MCF 10A (cell line): ENCODE measurements around the gene ROBO2. TPM values are rescaled to one million over a fixed set of nuclear protein-coding genes. Genes with fewer than 3 reads are reported as not detected.

Experiments
- BruUV-seq: library from RNA; stranded (reverse); fragments of 400-500 nt; replicated peaks from 2 replicates; lab custom pipeline; 2021; lab: Mats Ljungman, UMichigan
- CTCF ChIA-PET: fragments of 300-600 bp; sonication (Branson Sonifier 250); formaldehyde crosslinking; extraction: SDS; loops from one replicate; lab custom pipeline; 2021; ENCODE audit warnings: antibody characterized with exemption, inconsistent platforms; lab: Yijun Ruan, JAX
- POLR2A ChIA-PET: fragments of 300-600, 350-650 bp; sonication (Branson Sonifier 250); formaldehyde crosslinking; extraction: SDS; loops from one replicate; lab custom pipeline; 2020; ENCODE audit warnings: antibody characterized with exemption, inconsistent platforms; lab: Yijun Ruan, JAX
- DNase-seq: peaks from one replicate; pipeline ENCODE4 v3.0.0-alpha.2; 2018; ENCODE audit not compliant: unreplicated experiment
- H3K27ac Mint-ChIP-seq: one replicate; pipeline ENCODE4 v1.8.0; 2022; ENCODE audit warnings: mild to moderate bottlenecking, low read depth, mixed read lengths; ENCODE audit not compliant: unreplicated experiment
- H3K27me3 Mint-ChIP-seq: one replicate; pipeline ENCODE4 v1.8.0; 2022; ENCODE audit warnings: mixed read lengths; ENCODE audit not compliant: insufficient read depth, unreplicated experiment
- H3K36me3 Mint-ChIP-seq: one replicate; pipeline ENCODE4 v1.8.0; 2022; ENCODE audit warnings: mild to moderate bottlenecking, moderate library complexity, mixed read lengths; ENCODE audit not compliant: insufficient read depth, unreplicated experiment
- H3K4me1 Mint-ChIP-seq: one replicate; pipeline ENCODE4 v1.8.0; 2022; ENCODE audit warnings: mixed read lengths; ENCODE audit not compliant: insufficient read depth, unreplicated experiment
- H3K4me3 Mint-ChIP-seq: one replicate; pipeline ENCODE4 v1.8.0; 2022; ENCODE audit warnings: mild to moderate bottlenecking, moderate library complexity, mixed read lengths; ENCODE audit not compliant: unreplicated experiment
- H3K9me3 Mint-ChIP-seq: one replicate; pipeline ENCODE4 v1.8.0; 2022; ENCODE audit warnings: mixed read lengths; ENCODE audit not compliant: unreplicated experiment
- CTCF ChIP-seq: fragments of 200-600 bp; IDR thresholded peaks from one replicate; pipeline ENCODE4 v1.8.0; 2022; ENCODE audit warnings: antibody characterized with exemption, mild to moderate bottlenecking; ENCODE audit not compliant: unreplicated experiment
- intact Hi-C: fragments of 100-400 bp; cut with micrococcal nuclease; formaldehyde crosslinking; loops from 2 replicates; pipeline ENCODE4 v1.14.1; 2022
- total RNA-seq: library from RNA; stranded (reverse); gene quantifications from 2 replicates; pipeline ENCODE4 v1.2.3, GENCODE V29; 2022

The ROBO2 gene
- total RNA-seq, 1 experiment from 2014 or later = not detected

GRCh38 chr3:77376511-77376910, 336.6 kb downstream of the ROBO2 start:
- no peak for TF ChIP-seq CTCF
- DNase-seq = no peak
- peaks cover 8% of the 10 kb centered on the region for H3K9me3 Mint-ChIP-seq
- CTCF ChIA-PET = interaction anchor here (0.6 to 1.1 kb wide), 3 partner anchors 18 to 1656 kb away, joined by 3 read pairs; no protein-coding TSS in a partner anchor
- no peaks in the 10 kb centered on the region for H3K27me3 Mint-ChIP-seq
- BruUV-seq = no TSS peak
- H3K27ac Mint-ChIP-seq = no peak overlapping the region
- POLR2A ChIA-PET = no interaction called here
- H3K4me3 Mint-ChIP-seq = no peak overlapping the region
- intact Hi-C loops = no loop called here
- H3K4me1 Mint-ChIP-seq = no peaks in the 10 kb centered on the region
- no peaks in the 10 kb centered on the region for H3K36me3 Mint-ChIP-seq

GRCh38 chr3:77377717-77378116, 337.8 kb downstream of the ROBO2 start:
- ChIA-PET CTCF (no interaction called here), POLR2A (no interaction called here)
- no peak for DNase-seq
- BruUV-seq = no TSS peak
- H3K9me3 Mint-ChIP-seq = no peaks in the 10 kb centered on the region
- H3K27ac Mint-ChIP-seq = no peak overlapping the region
- no peaks in the 10 kb centered on the region for H3K36me3 Mint-ChIP-seq
- H3K4me3 Mint-ChIP-seq = no peak overlapping the region
- TF ChIP-seq CTCF = no peak
- H3K4me1 Mint-ChIP-seq = no peaks in the 10 kb centered on the region
- intact Hi-C loops = no loop called here
- no peaks in the 10 kb centered on the region for H3K27me3 Mint-ChIP-seq

GRCh38 chr3:77380136-77380535, 340.2 kb downstream of the ROBO2 start:
- no peak for TF ChIP-seq CTCF
- no TSS peak for BruUV-seq
- no peak for DNase-seq
- POLR2A ChIA-PET = no interaction called here
- Mint-ChIP-seq H3K27ac (no peak overlapping the region), H3K36me3 (no peaks in the 10 kb centered on the region), H3K4me1 (no peaks in the 10 kb centered on the region), H3K27me3 (no peaks in the 10 kb centered on the region), H3K9me3 (no peaks in the 10 kb centered on the region), H3K4me3 (no peak overlapping the region)
- intact Hi-C loops = no loop called here
- CTCF ChIA-PET = no interaction called here

GRCh38 chr3:77381431-77381830, 341.5 kb downstream of the ROBO2 start:
- no peak overlapping the region for H3K27ac Mint-ChIP-seq

More at GRCh38 chr3:77381431-77381830, 341.5 kb downstream of the ROBO2 start:
- Mint-ChIP-seq H3K4me1 (no peaks in the 10 kb centered on the region), H3K36me3 (no peaks in the 10 kb centered on the region), H3K27me3 (no peaks in the 10 kb centered on the region), H3K4me3 (no peak overlapping the region), H3K9me3 (no peaks in the 10 kb centered on the region)
- POLR2A ChIA-PET = no interaction called here
- intact Hi-C loops = no loop called here
- DNase-seq = no peak
- CTCF ChIA-PET = no interaction called here
- TF ChIP-seq CTCF = no peak
- no TSS peak for BruUV-seq
